Hepatocyte (in vitro differentiated cells): ENCODE measurements around the gene GASK1A. TPM values are rescaled to one million over a fixed set of nuclear protein-coding genes. Genes with fewer than 3 reads are reported as not detected.

ENCODE experiments used
- DNase-seq: peaks from one replicate; pipeline ENCODE4 v3.0.0-alpha.2; 2016; ENCODE audit warnings: low spot score
- H2AFZ ChIP-seq: fragments of 200-600 bp; sonication (generic); 2 replicates; pipeline ENCODE4 v1.6.0; 2016; ENCODE audit warnings: antibody characterized with exemption, mild to moderate bottlenecking
- H3K27ac ChIP-seq: fragments of 200-600 bp; sonication (generic); 2 replicates; pipeline ENCODE4 v1.5.1; 2016; ENCODE audit warnings: mild to moderate bottlenecking
- H3K27me3 ChIP-seq: fragments of 200-600 bp; sonication (generic); 2 replicates; pipeline ENCODE4 v1.6.1; 2016
- H3K36me3 ChIP-seq: fragments of 200-600 bp; sonication (generic); replicated peaks from 2 replicates; pipeline ENCODE4 v1.5.1; 2016; ENCODE audit warnings: low read depth; ENCODE audit not compliant: insufficient read depth
- H3K4me1 ChIP-seq: fragments of 200-600 bp; sonication (generic); 2 replicates; pipeline ENCODE4 v1.5.1; 2016; ENCODE audit warnings: mild to moderate bottlenecking, moderate library complexity; ENCODE audit not compliant: insufficient read depth
- H3K4me2 ChIP-seq: fragments of 200-600 bp; sonication (generic); 2 replicates; pipeline ENCODE4 v1.6.0; 2016
- H3K4me3 ChIP-seq: fragments of 200-600 bp; sonication (generic); 2 replicates; pipeline ENCODE4 v1.5.1; 2016; ENCODE audit warnings: mild to moderate bottlenecking
- H3K79me2 ChIP-seq: fragments of 200-600 bp; sonication (generic); 2 replicates; pipeline ENCODE4 v1.6.0; 2017; ENCODE audit warnings: mild to moderate bottlenecking
- H3K9me2 ChIP-seq: fragments of 200-600 bp; sonication (generic); replicated peaks from 2 replicates; pipeline ENCODE4 v1.6.0; 2017; ENCODE audit warnings: mild to moderate bottlenecking; ENCODE audit not compliant: insufficient read depth
- H3K9me3 ChIP-seq: fragments of 200-600 bp; sonication (generic); 2 replicates; pipeline ENCODE4 v1.5.1; 2016; ENCODE audit warnings: low read depth, mild to moderate bottlenecking
- H4K20me1 ChIP-seq: fragments of 200-600 bp; sonication (generic); 2 replicates; pipeline ENCODE4 v1.6.0; 2016; ENCODE audit warnings: mild to moderate bottlenecking; ENCODE audit not compliant: insufficient read depth, poor library complexity, severe bottlenecking
- CTCF ChIP-seq: fragments of 200-600 bp; sonication (generic); IDR thresholded peaks from 2 replicates; pipeline ENCODE4 v1.5.1; 2016; ENCODE audit warnings: antibody characterized with exemption, mild to moderate bottlenecking; ENCODE audit not compliant: poor library complexity
- EZH2 ChIP-seq: fragments of 200-600 bp; sonication (generic); IDR thresholded peaks from 2 replicates; pipeline ENCODE4 v1.6.1; 2016; ENCODE audit warnings: antibody characterized with exemption, mild to moderate bottlenecking, borderline replicate concordance
- EZH2phosphoT487 ChIP-seq: fragments of 200-600 bp; sonication (generic); IDR thresholded peaks from one replicate; pipeline ENCODE4 v1.6.1; 2018; ENCODE audit warnings: antibody characterized with exemption, mild to moderate bottlenecking, low read depth, moderate library complexity; ENCODE audit not compliant: unreplicated experiment, severe bottlenecking
- WGBS: methylation state at CpG from one replicate; pipeline ENCODE4 v1.1.6; 2016; ENCODE audit warnings: low lambda C conversion rate; ENCODE audit errors: missing lambda C conversion rate; 5-methylcytosine and 5-hydroxymethylcytosine counted together
- polyA plus RNA-seq: library from polyadenylated mRNA; unstranded; fragments of >200 nt; fragmentation: Nextera tagmentation; extraction: Ambion mirVana; gene quantifications from 2 replicates; pipeline ENCODE4 v1.2.1, GENCODE V29; 2016
- total RNA-seq: library from RNA; depleted of rRNA; stranded (reverse); fragments of >200 nt; gene quantifications from 2 replicates; pipeline ENCODE4 v1.2.3, GENCODE V29; 2014

The GASK1A gene
- total and polyA plus RNA-seq, 2 experiments from 2014 or later, result 1.1 to 2.1 TPM

GRCh38 chr3:43048470-43048869 is 69.4 kb downstream of the GASK1A start:
- Histone ChIP-seq H3K27ac (no peak overlapping the region), H3K4me1 (no peaks in the 10 kb centered on the region), H2AFZ (no peak overlapping the region), H3K4me3 (no peak overlapping the region), H3K36me3 (no peaks in the 10 kb centered on the region), H3K79me2 (no peaks in the 10 kb centered on the region), H3K27me3 (no peaks in the 10 kb centered on the region), H3K9me3 (no peaks in the 10 kb centered on the region), H4K20me1 (no peaks in the 10 kb centered on the region), H3K9me2 (no peaks in the 10 kb centered on the region), H3K4me2 (no peak overlapping the region)
- TF ChIP-seq CTCF, result no peak
- TF ChIP-seq EZH2phosphoT487, result no peak
- no peak for TF ChIP-seq EZH2
- no peak for DNase-seq

- Histone ChIP-seq H2AFZ (no peak overlapping the region), H3K4me3 (no peak overlapping the region), H3K79me2 (no peaks in the 10 kb centered on the region), H3K9me2 (no peaks in the 10 kb centered on the region), H3K4me1 (no peaks in the 10 kb centered on the region), H3K9me3 (no peaks in the 10 kb centered on the region), H3K27me3 (no peaks in the 10 kb centered on the region), H4K20me1 (no peaks in the 10 kb centered on the region), H3K27ac (no peak overlapping the region), H3K4me2 (no peak overlapping the region), H3K36me3 (no peaks in the 10 kb centered on the region)
- TF ChIP-seq CTCF (no peak), EZH2phosphoT487 (no peak), EZH2 (no peak)
- no peak for DNase-seq
- WGBS, result 95% methylated on average over 12 of the region's 12 CpGs
Observed at GRCh38 chr3:43053291-43053690, 74.2 kb downstream of the GASK1A start.

GRCh38 chr3:43054754-43055153 is 75.6 kb downstream of the GASK1A start:
- H3K9me2 ChIP-seq, result no peaks in the 10 kb centered on the region
- H3K27ac ChIP-seq, result no peak overlapping the region
- H3K4me3 ChIP-seq, result no peak overlapping the region
- H3K4me1 ChIP-seq, result no peaks in the 10 kb centered on the region
- no peak overlapping the region for H2AFZ ChIP-seq
- no peaks in the 10 kb centered on the region for H3K9me3 ChIP-seq
- no peak overlapping the region for H3K4me2 ChIP-seq
- TF ChIP-seq EZH2phosphoT487 (no peak), EZH2 (no peak), CTCF (no peak)
- no peaks in the 10 kb centered on the region for H4K20me1 ChIP-seq
- H3K27me3 ChIP-seq, result no peaks in the 10 kb centered on the region
- WGBS, result 95% methylated on average over 5 of the region's 5 CpGs
- H3K79me2 ChIP-seq, result no peaks in the 10 kb centered on the region
- no peak for DNase-seq
- no peaks in the 10 kb centered on the region for H3K36me3 ChIP-seq

GRCh38 chr3:43055393-43055792 is 76.3 kb downstream of the GASK1A start:
- Histone ChIP-seq H3K27me3 (no peaks in the 10 kb centered on the region), H2AFZ (no peak overlapping the region), H3K4me3 (no peak overlapping the region), H3K79me2 (no peaks in the 10 kb centered on the region), H3K4me1 (no peaks in the 10 kb centered on the region), H3K9me3 (no peaks in the 10 kb centered on the region), H3K36me3 (no peaks in the 10 kb centered on the region), H4K20me1 (no peaks in the 10 kb centered on the region), H3K9me2 (no peaks in the 10 kb centered on the region), H3K4me2 (no peak overlapping the region), H3K27ac (no peak overlapping the region)
- WGBS, result 90% methylated on average over 7 of the region's 7 CpGs
- DNase-seq, result no peak
- TF ChIP-seq EZH2phosphoT487 (no peak), EZH2 (no peak), CTCF (no peak)
